SK-N-SH (cell line): ENCODE data around the gene LRATD1. TPM values are rescaled to one million over a fixed set of nuclear protein-coding genes. Genes with fewer than 3 reads are reported as not detected.
A peak's percentile ranks its signal among the peaks of the same experiment; 100 is the strongest.

Experiments used
- CTCF ChIA-PET: fragments of 300-600, 350-600 bp; formaldehyde crosslinking; extraction: SDS; loops from one replicate; lab custom pipeline; 2021; lab: Yijun Ruan, JAX
- POLR2A ChIA-PET: fragments of 350-600 bp; sonication (Branson Sonifier 250); formaldehyde crosslinking; extraction: SDS; loops from one replicate; lab custom pipeline; 2020; ENCODE audit warnings: antibody characterized with exemption, inconsistent platforms; lab: Yijun Ruan, JAX
- DNase-seq: peaks from one replicate; pipeline ENCODE4 v3.0.0; 2012
- H2AFZ ChIP-seq: fragments of 200-600 bp; sonication (generic); 2 replicates; pipeline ENCODE4 v1.8.1; 2016; ENCODE audit warnings: antibody characterized with exemption, mild to moderate bottlenecking, low read depth
- H3F3A ChIP-seq: fragments of 200-600 bp; sonication (generic); replicated peaks from 2 replicates; pipeline ENCODE3; 2016; ENCODE audit warnings: antibody characterized with exemption, mild to moderate bottlenecking; ENCODE audit not compliant: insufficient read depth
- H3K27ac ChIP-seq, 2 experiments: fragments of 200-500 bp in 1 of 2; fragments of 200-600 bp in 1 of 2; sonication (Bioruptor generic) in 1 of 2; sonication (generic), shearing (Covaris generic) in 1 of 2; 2 replicates each; pipeline versions ENCODE4 v1.5.1 to v1.6.1; 2014 to 2016; ENCODE audit warnings: low read depth in 2 of 2, inconsistent platforms in 1 of 2, low read length in 1 of 2, mild to moderate bottlenecking in 1 of 2, mixed read lengths in 1 of 2
- H3K27me3 ChIP-seq: fragments of 200-600 bp; sonication (generic), shearing (Covaris generic); 2 replicates; pipeline ENCODE4 v1.6.1; 2016; ENCODE audit warnings: mixed run types; ENCODE audit not compliant: insufficient read depth
- H3K36me3 ChIP-seq, 2 experiments: fragments of 200-500 bp in 1 of 2; fragments of 200-600 bp in 1 of 2; sonication (Bioruptor generic) in 1 of 2; sonication (generic) in 1 of 2; replicated peaks in 1 of 2; 2 replicates each; pipeline versions ENCODE3 to v1.5.1; 2014 to 2016; ENCODE audit warnings: low read length in 1 of 2, mild to moderate bottlenecking in 1 of 2; ENCODE audit not compliant: insufficient read depth in 2 of 2, control insufficient read depth in 1 of 2
- H3K4me1 ChIP-seq, 2 experiments: fragments of 200-500 bp in 1 of 2; fragments of 200-600 bp in 1 of 2; sonication (Bioruptor generic) in 1 of 2; sonication (generic), shearing (Covaris generic) in 1 of 2; 2 replicates each; pipeline versions ENCODE4 v1.5.1 to v1.6.1; 2014 to 2016; ENCODE audit warnings: low read depth in 1 of 2, low read length in 1 of 2, mixed run types in 1 of 2; ENCODE audit not compliant: insufficient read depth in 2 of 2, control insufficient read depth in 1 of 2
- H3K4me2 ChIP-seq: fragments of 200-600 bp; sonication (generic), shearing (Covaris generic); 2 replicates; pipeline ENCODE4 v1.6.1; 2017; ENCODE audit warnings: mixed run types
- H3K4me3 ChIP-seq, 2 experiments: fragments of 200-500 bp in 1 of 2; fragments of 200-600 bp in 1 of 2; sonication (Bioruptor generic) in 1 of 2; sonication (generic), shearing (Covaris generic) in 1 of 2; 2 replicates each; pipeline versions ENCODE4 v1.5.1 to v1.8.1; 2014 to 2016; ENCODE audit warnings: low read depth in 2 of 2, inconsistent platforms in 1 of 2, low read length in 1 of 2, mild to moderate bottlenecking in 1 of 2, mixed read lengths in 1 of 2, moderate library complexity in 1 of 2
- H3K79me2 ChIP-seq: fragments of 200-600 bp; sonication (generic); 2 replicates; pipeline ENCODE4 v1.8.1; 2017; ENCODE audit warnings: mild to moderate bottlenecking; ENCODE audit not compliant: insufficient read depth
- H3K9ac ChIP-seq: fragments of 200-600 bp; sonication (generic); 2 replicates; pipeline ENCODE4 v1.6.1; 2017; ENCODE audit warnings: mixed run types
- H3K9me2 ChIP-seq: fragments of 200-600 bp; sonication (generic); 2 replicates; pipeline ENCODE4 v1.6.1; 2017; ENCODE audit warnings: mixed run types
- H3K9me3 ChIP-seq: fragments of 200-600 bp; sonication (generic); 2 replicates; pipeline ENCODE4 v1.6.1; 2017; ENCODE audit warnings: mixed run types, mild to moderate bottlenecking, moderate library complexity
- H4K20me1 ChIP-seq: fragments of 200-600 bp; sonication (generic); 2 replicates; pipeline ENCODE4 v1.6.1; 2017; ENCODE audit warnings: mild to moderate bottlenecking, mixed run types; ENCODE audit not compliant: insufficient read depth
- GABPA ChIP-seq: IDR thresholded peaks from 2 replicates; pipeline ENCODE4 v1.4.0; 2012; ENCODE audit warnings: low read depth, mild to moderate bottlenecking
- MAX ChIP-seq: IDR thresholded peaks from 2 replicates; pipeline ENCODE4 v1.4.0; 2012; ENCODE audit warnings: low read depth
- NFIC ChIP-seq: IDR thresholded peaks from 2 replicates; pipeline ENCODE4 v1.4.0; 2012; ENCODE audit warnings: borderline replicate concordance
- NRF1 ChIP-seq: IDR thresholded peaks from 2 replicates; pipeline ENCODE4 v1.6.1; 2012; ENCODE audit warnings: low read depth, mild to moderate bottlenecking, low read length
- PBX3 ChIP-seq: IDR thresholded peaks from 2 replicates; pipeline ENCODE4; 2012
- ZBTB33 ChIP-seq: IDR thresholded peaks from 2 replicates; pipeline ENCODE4 v1.4.0; 2012; ENCODE audit warnings: low read depth, borderline replicate concordance
- WGBS: methylation state at CpG from one replicate; pipeline ENCODE4 v1.1.6; 2017; ENCODE audit warnings: low lambda C conversion rate; 5-methylcytosine and 5-hydroxymethylcytosine counted together
- polyA plus RNA-seq, 3 experiments: library from polyadenylated mRNA; depleted of rRNA; stranded (reverse); fragments of >200 nt; gene quantifications; 2 replicates each; pipeline ENCODE4 v1.2.3, GENCODE V29; 2012
- TF ChIP-seq, protein P1 (sequence below): IDR thresholded peaks from 2 replicates; pipeline ENCODE4 v1.4.0; 2012; ENCODE audit warnings: low read depth, borderline replicate concordance

LRATD1 gene
- polyA plus RNA-seq, 1 of the 3 experiments (the other 2 are of a cell fraction): 0.84 TPM

DNA sequence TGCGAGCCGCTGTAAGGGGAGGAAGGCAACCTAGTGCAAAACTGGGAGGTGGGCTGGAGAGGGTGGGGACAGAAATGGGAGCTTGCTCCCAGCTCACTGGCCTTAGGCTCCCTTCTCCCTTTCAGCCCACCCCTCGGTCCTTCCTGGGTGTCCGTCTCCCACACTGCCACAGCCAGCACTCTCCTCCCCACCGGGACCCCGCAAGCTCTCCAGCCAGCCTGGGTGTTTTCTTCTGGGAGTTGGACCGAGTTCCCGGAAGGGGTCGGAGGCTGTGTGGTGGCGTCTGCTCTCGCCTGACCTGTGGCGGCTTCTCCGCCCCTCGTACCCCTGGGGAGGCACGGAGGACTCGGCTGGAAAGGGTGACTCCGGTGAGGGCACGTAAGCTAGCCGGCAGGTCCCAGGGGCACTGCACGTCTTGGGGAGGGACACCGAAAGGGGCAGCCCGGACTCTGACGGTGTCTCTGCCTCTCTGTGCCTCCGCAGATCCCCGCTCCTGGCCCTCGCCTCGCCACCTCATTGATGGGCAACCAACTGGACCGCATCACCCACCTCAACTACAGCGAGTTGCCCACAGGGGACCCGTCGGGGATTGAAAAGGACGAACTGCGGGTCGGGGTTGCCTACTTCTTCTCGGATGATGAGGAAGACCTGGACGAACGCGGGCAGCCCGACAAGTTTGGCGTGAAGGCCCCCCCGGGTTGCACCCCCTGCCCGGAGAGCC is 1.1 kb downstream of the LRATD1 start:
- 12% methylated on average over 25 of the region's 42 CpGs for WGBS
- CTCF ChIA-PET: interaction anchor here (0.8 to 2.9 kb wide), 38 partner anchors 9 to 1587 kb away, joined by 3 to 31 read pairs (median 4); no protein-coding TSS in a partner anchor
- DNase-seq: peak; percentile 44

DNA sequence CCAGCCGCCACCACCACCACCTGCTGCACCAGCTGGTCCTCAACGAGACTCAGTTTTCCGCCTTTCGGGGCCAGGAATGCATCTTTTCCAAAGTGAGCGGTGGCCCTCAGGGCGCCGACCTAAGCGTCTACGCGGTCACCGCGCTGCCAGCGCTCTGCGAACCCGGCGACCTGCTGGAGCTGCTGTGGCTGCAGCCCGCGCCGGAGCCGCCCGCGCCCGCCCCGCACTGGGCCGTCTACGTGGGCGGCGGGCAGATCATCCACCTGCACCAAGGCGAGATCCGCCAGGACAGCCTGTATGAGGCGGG is 1.6 kb downstream of the LRATD1 start:
- H3K9me2 ChIP-seq: no peaks in the 10 kb centered on the region
- no peaks in the 10 kb centered on the region for H4K20me1 ChIP-seq
- no peaks in the 10 kb centered on the region for H3K9me3 ChIP-seq
- 3% methylated on average over 13 of the region's 31 CpGs for WGBS
- H3K36me3 ChIP-seq: no peaks in the 10 kb centered on the region
- peaks cover 15% of the 10 kb centered on the region for H3K27me3 ChIP-seq
- no peaks in the 10 kb centered on the region for H3F3A ChIP-seq
- peak overlapping the region; percentile 89 for H2AFZ ChIP-seq
- peaks cover 0 to 33% of the 10 kb centered on the region in 2 experiments; a peak in 2 of 4 replicates for H3K4me1 ChIP-seq
- no peak overlapping the region for H3K27ac ChIP-seq
- no peaks in the 10 kb centered on the region for H3K79me2 ChIP-seq
- POLR2A ChIA-PET: no interaction called here
- TF ChIP-seq GABPA (no peak), NFIC (no peak), ZBTB33 (no peak), PBX3 (no peak), NRF1 (no peak), MAX (no peak)
- TF ChIP-seq, protein P1, sequence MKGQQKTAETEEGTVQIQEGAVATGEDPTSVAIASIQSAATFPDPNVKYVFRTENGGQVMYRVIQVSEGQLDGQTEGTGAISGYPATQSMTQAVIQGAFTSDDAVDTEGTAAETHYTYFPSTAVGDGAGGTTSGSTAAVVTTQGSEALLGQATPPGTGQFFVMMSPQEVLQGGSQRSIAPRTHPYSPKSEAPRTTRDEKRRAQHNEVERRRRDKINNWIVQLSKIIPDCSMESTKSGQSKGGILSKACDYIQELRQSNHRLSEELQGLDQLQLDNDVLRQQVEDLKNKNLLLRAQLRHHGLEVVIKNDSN: no peak
- TF ChIP-seq, all 33 proteins: peak for 0
- H3K4me3 ChIP-seq: peak overlapping the region; percentile 52 to 67
- CTCF ChIA-PET: interaction anchor here (0.7 to 2.9 kb wide), 42 partner anchors 9 to 1587 kb away, joined by 3 to 31 read pairs (median 4); no protein-coding TSS in a partner anchor
- H3K4me2 ChIP-seq: peak overlapping the region; percentile 85
- no peak for DNase-seq
- no peak overlapping the region for H3K9ac ChIP-seq

More for the DNA sequence above, 1.1 kb downstream of the LRATD1 start:
- H3K27ac ChIP-seq: no peak overlapping the region
- H3K9ac ChIP-seq: no peak overlapping the region
- H3K4me1 ChIP-seq: peaks cover 0 to 33% of the 10 kb centered on the region in 2 experiments; a peak in 2 of 4 replicates
- no peaks in the 10 kb centered on the region for H3K9me2 ChIP-seq
- no peaks in the 10 kb centered on the region for H4K20me1 ChIP-seq
- peak overlapping the region; percentile 89; the same call in 1 of the 2 replicates for H2AFZ ChIP-seq
- H3F3A ChIP-seq: no peaks in the 10 kb centered on the region
- TF ChIP-seq MAX: no peak
- no peaks in the 10 kb centered on the region for H3K36me3 ChIP-seq
- POLR2A ChIA-PET: no interaction called here
- peak overlapping the region; percentile 85 for H3K4me2 ChIP-seq
- no peaks in the 10 kb centered on the region for H3K9me3 ChIP-seq
- H3K27me3 ChIP-seq: peaks cover 15% of the 10 kb centered on the region
- H3K79me2 ChIP-seq: no peaks in the 10 kb centered on the region
- H3K4me3 ChIP-seq: peak overlapping the region; percentile 52 to 67
